KOPT-K1 (cell line): ENCODE measurements around the gene CFAP90.

ENCODE experiments used
- H3K27ac ChIP-seq: fragments of 200-600 bp; sonication (generic); 2 replicates; pipeline ENCODE4 v1.5.1; 2016; ENCODE audit warnings: antibody characterized with exemption, mild to moderate bottlenecking, low read depth, low read length; ENCODE audit not compliant: poor library complexity, severe bottlenecking
- H3K36me3 ChIP-seq: fragments of 200-600 bp; sonication (generic); 2 replicates; pipeline ENCODE4 v1.5.1; 2017; ENCODE audit warnings: antibody characterized with exemption, mild to moderate bottlenecking, low read length, moderate library complexity; ENCODE audit not compliant: insufficient read depth
- H3K9me3 ChIP-seq: fragments of 200-600 bp; sonication (generic); 2 replicates; pipeline ENCODE4 v1.5.1; 2017; ENCODE audit warnings: antibody characterized with exemption, low read length, mild to moderate bottlenecking; ENCODE audit not compliant: insufficient read depth, poor library complexity, severe bottlenecking

Gene CFAP90

DNA sequence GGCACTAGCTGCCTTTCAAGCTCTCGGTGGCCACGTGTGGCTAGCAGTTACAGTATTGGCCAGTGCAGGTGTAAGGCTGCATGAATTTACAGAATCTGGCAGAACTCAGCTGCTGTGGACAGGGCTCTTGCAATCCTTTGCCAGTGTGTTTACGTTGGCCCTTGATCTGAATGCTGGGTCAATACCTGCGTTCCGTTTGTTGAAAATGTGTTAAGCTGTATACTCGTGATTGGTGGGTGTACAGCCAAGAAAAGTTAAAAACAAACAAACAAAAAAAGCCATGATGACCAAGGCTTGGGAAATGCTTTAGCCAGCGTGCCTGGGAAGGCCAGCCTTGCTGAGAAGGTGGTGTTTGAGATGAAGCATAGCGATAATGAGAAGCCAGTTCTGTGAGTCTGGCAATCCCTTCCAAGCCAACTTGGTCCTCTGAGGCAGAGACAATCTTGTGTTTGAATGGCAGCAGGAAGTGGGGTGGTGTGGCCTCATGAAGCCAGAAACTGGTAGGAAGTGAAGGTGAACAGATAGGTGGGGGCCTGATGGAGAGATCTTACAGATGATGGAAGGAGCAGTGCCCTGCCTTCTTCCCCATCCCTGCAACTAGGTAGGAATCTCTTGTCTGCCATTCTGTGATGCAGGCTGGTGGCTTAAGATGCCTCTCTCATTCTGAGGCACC, 820 bp upstream of the CFAP90 start:
- H3K36me3 ChIP-seq = no peaks in the 10 kb centered on the region
- peaks cover 12% of the 10 kb centered on the region for H3K9me3 ChIP-seq
- H3K27ac ChIP-seq = no peak overlapping the region

DNA sequence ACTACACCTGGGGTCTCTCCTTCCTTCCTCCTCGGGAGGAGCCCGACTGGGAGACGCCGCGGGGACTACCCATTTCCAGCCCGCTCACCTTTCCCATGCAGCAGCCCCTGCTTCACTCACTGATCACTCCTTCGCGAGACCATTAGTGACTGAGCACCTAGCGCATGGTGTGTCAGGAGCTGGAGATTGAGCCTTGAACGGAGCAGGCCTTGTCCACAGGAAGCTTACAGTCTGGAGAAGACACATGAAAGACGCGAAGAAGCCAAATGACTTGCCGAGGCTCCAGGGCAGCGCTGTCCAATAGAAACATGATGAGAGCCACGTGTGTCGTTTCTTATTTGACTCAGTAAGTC, 283 bp upstream of the CFAP90 start:
- peaks cover 12% of the 10 kb centered on the region for H3K9me3 ChIP-seq
- no peaks in the 10 kb centered on the region for H3K36me3 ChIP-seq
- H3K27ac ChIP-seq = no peak overlapping the region

DNA sequence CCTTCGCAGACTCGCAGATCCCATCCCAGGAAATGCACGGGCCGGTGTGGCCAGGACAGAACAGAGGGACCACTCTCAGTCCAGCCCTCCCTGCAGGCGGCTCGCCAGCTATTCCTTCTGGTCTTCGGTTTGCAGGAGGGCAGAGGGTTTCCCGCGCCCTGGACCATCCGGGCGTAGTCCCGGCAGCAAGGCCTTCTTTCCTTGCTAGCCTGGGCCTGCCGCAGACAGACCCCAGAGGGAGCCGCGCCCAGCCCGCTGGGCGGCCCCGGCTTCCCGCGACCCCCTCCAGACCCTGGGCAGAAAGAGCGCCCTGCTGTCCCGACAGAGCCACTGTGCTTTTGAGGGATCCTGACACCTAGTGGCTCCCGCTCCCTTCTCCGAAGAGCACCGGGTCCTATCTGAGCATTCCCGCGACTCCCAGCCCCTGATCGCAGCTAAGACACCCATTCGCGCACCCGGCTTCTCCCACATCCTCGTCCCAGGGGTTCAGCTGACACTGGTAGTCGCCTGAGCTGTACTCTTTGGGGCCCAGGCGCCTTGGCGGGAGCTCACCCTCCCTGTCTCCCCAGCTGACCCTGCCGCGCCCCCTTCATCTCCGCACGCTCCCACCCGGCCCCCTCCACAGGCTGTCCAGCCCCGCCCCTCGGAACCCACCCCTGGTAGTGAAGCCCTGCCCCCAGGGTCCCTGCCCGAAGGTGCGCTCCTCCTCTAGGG, 1.1 kb downstream of the CFAP90 start:
- Histone ChIP-seq H3K36me3 (no peaks in the 10 kb centered on the region), H3K9me3 (peaks cover 12% of the 10 kb centered on the region), H3K27ac (no peak overlapping the region)

DNA sequence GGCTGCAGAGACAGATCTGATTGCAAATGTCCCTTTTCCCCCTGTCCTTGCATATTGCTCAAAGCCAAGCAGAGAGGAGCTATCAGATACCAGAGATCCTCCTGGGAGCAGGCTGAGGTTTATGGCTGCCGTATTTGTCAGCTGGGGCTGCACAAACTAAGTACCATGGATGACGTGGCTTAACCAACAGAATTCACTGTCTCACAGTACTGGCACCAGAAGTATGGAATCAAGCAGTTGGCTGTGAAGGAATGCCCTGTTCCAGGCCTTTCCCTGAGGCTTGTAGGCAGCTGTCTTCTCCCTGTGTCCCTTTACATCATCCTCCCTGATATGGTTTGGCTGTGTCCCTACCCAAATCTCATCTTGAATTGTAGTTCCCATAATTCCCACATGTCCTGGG, 2.6 kb downstream of the CFAP90 start:
- Histone ChIP-seq H3K27ac (no peak overlapping the region), H3K9me3 (peaks cover 12% of the 10 kb centered on the region), H3K36me3 (no peaks in the 10 kb centered on the region)

DNA sequence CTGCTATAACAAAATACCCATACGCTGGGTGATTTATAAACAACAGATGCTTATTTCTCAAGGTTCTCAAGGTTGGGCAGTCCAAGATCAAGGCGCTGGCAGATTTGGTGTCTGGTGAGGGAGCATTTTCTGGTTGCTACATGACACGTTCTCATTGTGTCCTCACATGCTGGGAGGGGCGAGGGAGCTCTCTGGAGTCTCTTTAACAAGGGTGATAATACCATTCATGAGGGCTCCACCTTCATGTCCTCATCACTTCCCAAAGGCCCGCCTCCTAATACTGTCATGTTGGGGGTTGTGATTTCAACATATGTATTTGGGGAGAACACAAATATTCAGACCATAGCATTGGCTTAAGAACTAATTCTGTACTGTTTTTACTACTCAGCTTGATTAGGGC, 4.6 kb downstream of the CFAP90 start:
- Histone ChIP-seq H3K36me3 (no peaks in the 10 kb centered on the region), H3K9me3 (peaks cover 10% of the 10 kb centered on the region), H3K27ac (no peak overlapping the region)

DNA sequence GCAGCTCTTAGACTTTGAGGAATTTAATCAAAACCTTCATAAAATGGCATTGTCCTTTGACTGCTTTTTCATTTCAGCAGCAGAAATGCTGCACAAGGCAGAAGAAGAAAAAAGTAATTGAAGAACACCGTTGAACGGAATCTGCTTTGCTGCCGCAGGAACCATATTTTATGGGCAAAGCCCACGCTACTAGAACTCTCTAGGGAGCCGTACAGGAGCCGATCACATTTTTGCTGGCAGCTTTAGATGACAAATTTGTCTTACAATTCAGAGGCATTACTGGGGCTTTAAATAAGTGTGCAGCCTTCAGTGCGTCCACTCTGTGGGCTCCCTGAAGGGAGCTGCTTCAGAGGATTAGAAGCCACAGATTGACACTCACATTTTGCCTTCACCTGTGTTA, 5.4 kb downstream of the CFAP90 start:
- H3K9me3 ChIP-seq = peaks cover 5% of the 10 kb centered on the region

DNA sequence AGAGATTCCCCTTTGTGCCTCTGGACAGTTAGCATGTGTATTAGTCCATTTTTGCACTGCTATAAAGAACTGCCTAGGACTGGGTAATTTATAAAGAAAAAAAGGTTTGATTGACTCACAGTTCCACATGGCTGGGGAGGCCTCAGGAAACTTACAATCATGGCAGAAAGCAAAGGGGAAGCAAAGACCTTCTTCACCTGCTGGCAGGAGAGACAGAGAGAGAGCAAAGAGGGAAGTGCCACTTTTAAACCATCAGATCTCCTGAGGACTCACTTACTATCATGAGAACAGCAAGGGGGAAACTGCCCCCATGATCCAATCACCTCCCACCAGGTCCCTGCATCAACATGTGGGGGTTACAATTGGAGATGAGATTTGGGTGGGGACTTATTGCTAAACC, 6.0 kb downstream of the CFAP90 start:
- H3K27ac ChIP-seq = no peak overlapping the region
- H3K9me3 ChIP-seq = peaks cover under 1% of the 10 kb centered on the region
- no peaks in the 10 kb centered on the region for H3K36me3 ChIP-seq

More for the DNA sequence above, 5.4 kb downstream of the CFAP90 start:
- Histone ChIP-seq H3K27ac (no peak overlapping the region), H3K36me3 (no peaks in the 10 kb centered on the region)

DNA sequence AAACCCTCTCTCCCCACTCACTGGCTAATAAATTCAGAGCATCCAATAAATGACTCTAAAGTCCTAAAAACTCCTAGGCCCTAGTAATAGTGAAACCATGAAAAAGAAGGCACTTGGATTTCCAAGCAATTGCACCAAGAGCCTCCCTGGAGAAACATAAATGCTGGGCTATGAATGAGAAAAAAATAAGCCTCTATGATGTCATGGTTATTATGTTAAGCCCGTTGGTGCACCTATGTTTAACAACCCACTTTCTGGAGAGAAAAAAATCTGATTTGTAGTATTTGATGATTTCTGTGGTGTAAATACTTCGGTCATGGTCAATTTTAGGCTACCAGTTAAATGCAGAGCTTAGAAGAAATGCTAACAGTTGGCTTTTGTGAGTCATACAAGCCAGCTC, 8.4 kb downstream of the CFAP90 start:
- Histone ChIP-seq H3K9me3 (no peaks in the 10 kb centered on the region), H3K27ac (no peak overlapping the region), H3K36me3 (no peaks in the 10 kb centered on the region)

GRCh38 chr5:7837403-7837802, 13.5 kb downstream of the CFAP90 start:
- Histone ChIP-seq H3K27ac (no peak overlapping the region), H3K36me3 (no peaks in the 10 kb centered on the region), H3K9me3 (no peaks in the 10 kb centered on the region)

DNA sequence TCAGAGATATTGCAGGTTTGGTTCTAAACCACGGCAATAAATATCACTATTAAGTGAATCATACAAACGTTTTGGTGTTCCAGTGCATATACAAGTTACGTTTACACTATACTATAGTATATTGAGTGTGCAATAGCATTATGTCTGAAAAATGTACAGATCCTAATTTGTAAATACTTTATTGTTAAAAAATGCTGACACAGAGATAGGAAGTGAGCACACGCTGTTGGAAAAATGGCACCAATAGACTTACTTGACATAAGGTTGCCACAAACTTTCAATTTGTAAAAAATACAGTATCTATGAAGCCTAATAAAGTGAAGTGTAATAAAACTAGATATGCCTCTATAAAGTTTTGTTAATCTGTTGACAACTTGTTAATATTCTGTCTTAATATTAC, 16.0 kb downstream of the CFAP90 start:
- no peaks in the 10 kb centered on the region for H3K9me3 ChIP-seq
- H3K27ac ChIP-seq = no peak overlapping the region
- no peaks in the 10 kb centered on the region for H3K36me3 ChIP-seq

- H3K36me3 ChIP-seq = no peaks in the 10 kb centered on the region
- no peaks in the 10 kb centered on the region for H3K9me3 ChIP-seq
- H3K27ac ChIP-seq = no peak overlapping the region
Observed at GRCh38 chr5:7828269-7828668, 22.7 kb downstream of the CFAP90 start.

- H3K27ac ChIP-seq = no peak overlapping the region
- no peaks in the 10 kb centered on the region for H3K36me3 ChIP-seq
- no peaks in the 10 kb centered on the region for H3K9me3 ChIP-seq
Observed at GRCh38 chr5:7827610-7828009, 23.3 kb downstream of the CFAP90 start.

- Histone ChIP-seq H3K9me3 (no peaks in the 10 kb centered on the region), H3K36me3 (no peaks in the 10 kb centered on the region), H3K27ac (no peak overlapping the region)
Observed at GRCh38 chr5:7825630-7826029, 25.3 kb downstream of the CFAP90 start.

DNA sequence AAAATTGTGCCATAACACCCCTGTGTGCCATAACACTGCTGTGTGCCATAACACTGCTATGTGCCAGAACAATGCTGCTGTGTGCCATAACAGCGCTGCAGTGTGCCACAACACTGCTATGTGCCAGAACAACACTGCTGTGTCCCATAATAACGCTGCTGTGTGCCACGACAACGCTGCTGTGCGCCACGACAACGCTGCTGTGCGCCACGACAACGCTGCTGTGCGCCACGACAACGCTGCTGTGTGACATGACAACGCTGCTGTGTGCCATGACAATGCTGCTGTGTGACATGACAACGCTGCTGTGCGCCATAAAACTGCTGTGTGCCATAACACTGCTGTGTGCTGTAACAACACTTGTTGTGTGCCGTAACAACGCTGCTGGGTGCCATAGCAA, 25.9 kb downstream of the CFAP90 start:
- H3K27ac ChIP-seq = no peak overlapping the region
- H3K9me3 ChIP-seq = no peaks in the 10 kb centered on the region
- H3K36me3 ChIP-seq = no peaks in the 10 kb centered on the region

- Histone ChIP-seq H3K9me3 (no peaks in the 10 kb centered on the region), H3K27ac (no peak overlapping the region), H3K36me3 (no peaks in the 10 kb centered on the region)
Observed at GRCh38 chr5:7823594-7823993, 27.3 kb downstream of the CFAP90 start.

GRCh38 chr5:7822449-7822848, 28.5 kb downstream of the CFAP90 start:
- H3K27ac ChIP-seq = no peak overlapping the region
- H3K36me3 ChIP-seq = no peaks in the 10 kb centered on the region
- no peaks in the 10 kb centered on the region for H3K9me3 ChIP-seq
